Tibial artery (tissue), 4 donors: ENCODE measurements around the gene PLCH1.

ENCODE experiments used
- DNase-seq, 2 donors: peaks; one replicate each; pipeline ENCODE4 v3.0.0-alpha.2; 2019
- H3K27ac ChIP-seq, 2 donors: fragments of 200-600 bp; sonication (generic) in 1 of 2; 1 replicate in 1 of 2; 2 replicates in 1 of 2; pipeline ENCODE4 v1.5.1; 2018 to 2019; ENCODE audit warnings: mild to moderate bottlenecking in 1 of 2
- H3K27me3 ChIP-seq, 2 donors: fragments of 200-600 bp; sonication (generic) in 1 of 2; one replicate each; pipeline versions ENCODE4 v1.5.1 to v1.6.0; 2016 to 2019
- H3K36me3 ChIP-seq, 3 donors: fragments of 200-600 bp; sonication (generic) in 2 of 3; one replicate each; pipeline ENCODE4 v1.5.1; 2016 to 2019; ENCODE audit warnings: mild to moderate bottlenecking in 2 of 3
- H3K4me1 ChIP-seq, 4 donors: fragments of 200-600 bp; sonication (generic) in 2 of 4; 1 replicate in 3 of 4; 2 replicates in 1 of 4; pipeline ENCODE4 v1.5.1; 2016 to 2019
- H3K4me3 ChIP-seq, 2 donors: fragments of 200-600 bp; sonication (generic) in 1 of 2; 1 replicate in 1 of 2; 2 replicates in 1 of 2; pipeline ENCODE4 v1.5.1; 2018 to 2019; ENCODE audit warnings: mild to moderate bottlenecking in 2 of 2
- H3K9me3 ChIP-seq, 3 donors: fragments of 200-600 bp; sonication (generic) in 1 of 3; one replicate each; pipeline ENCODE4 v1.5.1; 2016 to 2019
- intact Hi-C: fragments of 100-400 bp; cut with DNase I; formaldehyde crosslinking; loops from one replicate; pipeline ENCODE4 v1.15.0; 2023; ENCODE audit warnings: low total_unique reads
- TF ChIP-seq, protein P1 (sequence below), 2 experiments: fragments of 200-600 bp in 1 of 2; fragments of 450-650 bp in 1 of 2; IDR thresholded peaks; one replicate each; pipeline ENCODE4 v1.5.1; 2017 to 2019; ENCODE audit warnings: antibody characterized with exemption in 2 of 2, mild to moderate bottlenecking in 1 of 2, moderate library complexity in 1 of 2

PLCH1 gene

GRCh38 chr3:155553780-155554179 is 191.1 kb downstream of the PLCH1 start:
- Histone ChIP-seq H3K4me1 (no peaks in the 10 kb centered on the region), H3K27me3 (no peaks in the 10 kb centered on the region), H3K27ac (no peak overlapping the region), H3K36me3 (no peaks in the 10 kb centered on the region), H3K9me3 (no peaks in the 10 kb centered on the region), H3K4me3 (no peak overlapping the region)
- no peak for DNase-seq
- TF ChIP-seq, protein P1, sequence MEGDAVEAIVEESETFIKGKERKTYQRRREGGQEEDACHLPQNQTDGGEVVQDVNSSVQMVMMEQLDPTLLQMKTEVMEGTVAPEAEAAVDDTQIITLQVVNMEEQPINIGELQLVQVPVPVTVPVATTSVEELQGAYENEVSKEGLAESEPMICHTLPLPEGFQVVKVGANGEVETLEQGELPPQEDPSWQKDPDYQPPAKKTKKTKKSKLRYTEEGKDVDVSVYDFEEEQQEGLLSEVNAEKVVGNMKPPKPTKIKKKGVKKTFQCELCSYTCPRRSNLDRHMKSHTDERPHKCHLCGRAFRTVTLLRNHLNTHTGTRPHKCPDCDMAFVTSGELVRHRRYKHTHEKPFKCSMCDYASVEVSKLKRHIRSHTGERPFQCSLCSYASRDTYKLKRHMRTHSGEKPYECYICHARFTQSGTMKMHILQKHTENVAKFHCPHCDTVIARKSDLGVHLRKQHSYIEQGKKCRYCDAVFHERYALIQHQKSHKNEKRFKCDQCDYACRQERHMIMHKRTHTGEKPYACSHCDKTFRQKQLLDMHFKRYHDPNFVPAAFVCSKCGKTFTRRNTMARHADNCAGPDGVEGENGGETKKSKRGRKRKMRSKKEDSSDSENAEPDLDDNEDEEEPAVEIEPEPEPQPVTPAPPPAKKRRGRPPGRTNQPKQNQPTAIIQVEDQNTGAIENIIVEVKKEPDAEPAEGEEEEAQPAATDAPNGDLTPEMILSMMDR (IDR thresholded peaks at IDR 0.05), result no peak
- intact Hi-C loops, result no loop called here

DNA sequence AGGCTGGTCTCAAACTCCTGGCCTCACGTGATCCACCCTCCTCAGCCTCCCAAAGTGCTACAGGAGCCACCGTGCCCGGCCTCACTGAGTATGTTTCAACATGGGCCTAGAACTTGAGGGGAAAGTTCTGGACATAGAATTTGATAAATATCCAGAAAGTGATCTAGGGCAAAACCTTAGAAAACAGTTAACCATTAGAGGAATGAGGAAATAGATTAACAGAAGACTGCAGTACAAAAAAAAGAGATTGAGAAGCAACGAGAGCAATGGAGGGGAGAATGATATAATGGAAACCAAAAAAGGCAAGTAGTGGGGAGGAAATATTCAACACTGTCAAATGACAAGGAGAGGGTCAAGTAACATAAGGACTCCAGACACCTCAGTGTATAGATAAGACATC is 191.5 kb downstream of the PLCH1 start:
- TF ChIP-seq, protein P1 (IDR thresholded peaks at IDR 0.05), result no peak
- Histone ChIP-seq H3K4me1 (no peaks in the 10 kb centered on the region), H3K27ac (no peak overlapping the region), H3K4me3 (no peak overlapping the region), H3K9me3 (no peaks in the 10 kb centered on the region), H3K36me3 (no peaks in the 10 kb centered on the region), H3K27me3 (no peaks in the 10 kb centered on the region)
- intact Hi-C loops, result no loop called here
- DNase-seq, result no peak

DNA sequence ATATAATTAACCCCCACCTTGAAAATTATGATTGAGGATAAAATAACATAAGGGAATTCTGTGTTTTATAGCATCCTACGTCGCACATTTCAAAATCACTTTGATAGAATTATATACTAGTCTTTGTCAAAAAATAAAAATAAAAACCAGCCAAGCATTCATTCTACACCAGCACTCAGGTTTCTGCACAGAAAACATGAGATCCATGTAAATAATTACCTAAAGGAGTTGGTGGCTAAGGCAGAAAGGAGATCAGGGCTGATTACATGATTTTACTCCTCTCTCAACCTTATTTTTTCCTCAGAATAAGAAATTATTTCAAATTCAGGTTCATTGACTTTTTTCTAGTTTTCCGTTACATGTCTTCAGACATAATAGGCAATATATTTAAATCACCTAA is 194.5 kb downstream of the PLCH1 start:
- no peaks in the 10 kb centered on the region for H3K27me3 ChIP-seq
- H3K27ac ChIP-seq, result no peak overlapping the region
- TF ChIP-seq, protein P1 (IDR thresholded peaks at IDR 0.05), result no peak
- DNase-seq, result no peak
- intact Hi-C loops, result no loop called here
- no peak overlapping the region for H3K4me3 ChIP-seq
- H3K4me1 ChIP-seq, result no peaks in the 10 kb centered on the region
- no peaks in the 10 kb centered on the region for H3K9me3 ChIP-seq
- no peaks in the 10 kb centered on the region for H3K36me3 ChIP-seq

GRCh38 chr3:155549087-155549486 is 195.8 kb downstream of the PLCH1 start:
- DNase-seq, result no peak
- Histone ChIP-seq H3K27ac (no peak overlapping the region), H3K9me3 (no peaks in the 10 kb centered on the region), H3K4me1 (no peaks in the 10 kb centered on the region), H3K4me3 (no peak overlapping the region), H3K36me3 (no peaks in the 10 kb centered on the region), H3K27me3 (no peaks in the 10 kb centered on the region)
- intact Hi-C loops, result no loop called here
- TF ChIP-seq, protein P1 (IDR thresholded peaks at IDR 0.05), result no peak

DNA sequence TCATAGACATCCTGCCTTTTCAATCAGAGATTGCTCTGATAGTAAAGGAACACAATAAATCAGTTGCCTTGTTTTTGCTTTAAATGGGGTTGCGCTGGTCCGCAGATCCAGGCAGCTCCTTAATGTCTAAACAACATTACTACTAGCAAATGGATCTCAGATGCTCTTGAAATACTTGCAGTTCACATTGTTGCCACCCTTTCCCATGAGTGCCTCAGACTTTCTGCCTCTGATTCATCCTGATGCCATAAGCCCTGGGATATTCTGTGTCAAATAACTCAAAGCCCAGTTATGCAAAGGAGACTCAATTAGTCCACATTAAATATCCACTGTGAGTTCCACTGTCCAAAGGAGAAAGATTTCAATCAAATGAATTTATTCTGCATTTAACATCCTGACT is 196.7 kb downstream of the PLCH1 start:
- Histone ChIP-seq H3K9me3 (no peaks in the 10 kb centered on the region), H3K27ac (no peak overlapping the region), H3K27me3 (no peaks in the 10 kb centered on the region), H3K4me3 (no peak overlapping the region), H3K36me3 (no peaks in the 10 kb centered on the region), H3K4me1 (no peaks in the 10 kb centered on the region)
- TF ChIP-seq, protein P1 (IDR thresholded peaks at IDR 0.05), result no peak
- DNase-seq, result no peak
- intact Hi-C loops, result no loop called here

DNA sequence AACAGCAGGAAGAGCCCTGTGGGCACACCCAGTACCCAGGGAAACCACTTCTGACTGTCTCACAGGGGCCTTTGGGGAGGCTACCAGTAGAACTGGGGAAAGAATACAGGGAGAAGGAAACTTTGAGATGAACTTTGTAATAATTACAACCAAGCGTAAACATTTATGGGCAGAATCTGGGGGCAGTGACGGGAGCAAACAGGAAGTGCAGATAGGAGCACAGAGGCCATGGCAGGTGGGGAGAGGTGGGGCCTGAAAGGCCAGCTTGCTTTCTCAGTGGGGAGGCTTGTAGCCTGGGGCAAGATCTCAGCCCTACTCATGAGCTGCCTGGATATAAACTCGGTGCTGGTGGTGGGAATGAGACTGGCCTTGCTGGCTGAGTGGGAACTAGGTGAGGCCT is 209.8 kb downstream of the PLCH1 start:
- H3K9me3 ChIP-seq, result peaks cover 0 to 6% (median 0%) of the 10 kb centered on the region in 3 donors

More for the DNA sequence above, 209.8 kb downstream of the PLCH1 start:
- Histone ChIP-seq H3K36me3 (no peaks in the 10 kb centered on the region), H3K27me3 (no peaks in the 10 kb centered on the region), H3K27ac (no peak overlapping the region), H3K4me1 (no peaks in the 10 kb centered on the region), H3K4me3 (no peak overlapping the region)
- DNase-seq, result no peak
- TF ChIP-seq, protein P1 (IDR thresholded peaks at IDR 0.05), result no peak
- intact Hi-C loops, result no loop called here
